Measurements from ENCODE around the gene GABRP.

The GABRP gene

DNA sequence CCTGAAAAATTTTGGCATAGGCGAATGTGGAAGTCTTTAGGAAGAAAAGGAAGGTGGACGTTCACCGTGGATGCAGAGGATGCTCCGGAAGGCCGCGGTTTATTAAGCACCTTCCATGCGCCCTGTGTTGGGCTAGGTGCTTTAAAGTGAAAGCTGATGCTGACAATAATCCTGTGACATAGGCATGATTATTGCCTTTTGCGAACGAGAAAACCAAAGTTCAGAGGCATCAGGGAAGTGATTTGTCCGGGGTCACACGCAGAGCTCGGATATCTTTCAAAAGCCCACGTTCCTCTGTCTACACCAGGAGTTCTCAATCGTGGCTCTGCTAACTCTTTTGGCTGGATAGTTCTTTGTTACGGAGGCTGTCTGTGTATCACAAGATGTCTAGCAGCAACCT is 12.0 kb upstream of the GABRP start:
- DNase-seq, result no peak
- Histone ChIP-seq H2BK12ac (ENCODE audit: low read length) (no peak overlapping the region), H2AFZ (ENCODE audit: insufficient read depth, low read length, poor library complexity) (no peak overlapping the region), H3K9ac (ENCODE audit: low read length) (no peak overlapping the region), H3K79me2 (ENCODE audit: control insufficient read depth, insufficient read depth, low read length, poor library complexity) (no peaks in the 10 kb centered on the region), H3K18ac (ENCODE audit: low read length) (no peak overlapping the region), H3K36me3 (ENCODE audit: control insufficient read depth in 1 of 2, insufficient read depth in 2 of 2, low read length in 2 of 2) (no peaks in the 10 kb centered on the region), H2BK5ac (ENCODE audit: low read depth, low read length, poor library complexity) (no peak overlapping the region), H3K27ac (ENCODE audit: low read depth, low read length) (no peak overlapping the region), H3K4me2 (ENCODE audit: low read length) (no peak overlapping the region), H4K12ac (ENCODE audit: low read depth, low read length) (no peak overlapping the region), H4K91ac (ENCODE audit: low read depth, low read length) (no peak overlapping the region), H3K4me3 (ENCODE audit: low read depth, low read length) (no peak overlapping the region), H2BK120ac (ENCODE audit: insufficient read depth, low read length, poor library complexity) (no peak overlapping the region), H3K27me3 (ENCODE audit: insufficient read depth, low read length) (no peaks in the 10 kb centered on the region), H2AK5ac (ENCODE audit: low read length) (no peak overlapping the region), H3K79me1 (ENCODE audit: low read length) (peaks cover 14% of the 10 kb centered on the region), H4K8ac (ENCODE audit: low read depth, low read length) (no peak overlapping the region), H3K4me1 (ENCODE audit: control insufficient read depth in 1 of 2, insufficient read depth in 2 of 2, low read length in 2 of 2) (peaks cover 17 to 22% of the 10 kb centered on the region in 2 experiments), H3K14ac (ENCODE audit: low read length) (no peak overlapping the region), H3K23ac (ENCODE audit: low read length) (no peak overlapping the region), H3K4ac (ENCODE audit: low read depth, low read length) (no peak overlapping the region), H3K9me3 (ENCODE audit: insufficient read depth, low read depth, low read length) (no peaks in the 10 kb centered on the region)
- no CpG with 5 or more reads among the region's 15 CpGs for WGBS (ENCODE audit: extremely low coverage, insufficient coverage, insufficient read length)

DNA sequence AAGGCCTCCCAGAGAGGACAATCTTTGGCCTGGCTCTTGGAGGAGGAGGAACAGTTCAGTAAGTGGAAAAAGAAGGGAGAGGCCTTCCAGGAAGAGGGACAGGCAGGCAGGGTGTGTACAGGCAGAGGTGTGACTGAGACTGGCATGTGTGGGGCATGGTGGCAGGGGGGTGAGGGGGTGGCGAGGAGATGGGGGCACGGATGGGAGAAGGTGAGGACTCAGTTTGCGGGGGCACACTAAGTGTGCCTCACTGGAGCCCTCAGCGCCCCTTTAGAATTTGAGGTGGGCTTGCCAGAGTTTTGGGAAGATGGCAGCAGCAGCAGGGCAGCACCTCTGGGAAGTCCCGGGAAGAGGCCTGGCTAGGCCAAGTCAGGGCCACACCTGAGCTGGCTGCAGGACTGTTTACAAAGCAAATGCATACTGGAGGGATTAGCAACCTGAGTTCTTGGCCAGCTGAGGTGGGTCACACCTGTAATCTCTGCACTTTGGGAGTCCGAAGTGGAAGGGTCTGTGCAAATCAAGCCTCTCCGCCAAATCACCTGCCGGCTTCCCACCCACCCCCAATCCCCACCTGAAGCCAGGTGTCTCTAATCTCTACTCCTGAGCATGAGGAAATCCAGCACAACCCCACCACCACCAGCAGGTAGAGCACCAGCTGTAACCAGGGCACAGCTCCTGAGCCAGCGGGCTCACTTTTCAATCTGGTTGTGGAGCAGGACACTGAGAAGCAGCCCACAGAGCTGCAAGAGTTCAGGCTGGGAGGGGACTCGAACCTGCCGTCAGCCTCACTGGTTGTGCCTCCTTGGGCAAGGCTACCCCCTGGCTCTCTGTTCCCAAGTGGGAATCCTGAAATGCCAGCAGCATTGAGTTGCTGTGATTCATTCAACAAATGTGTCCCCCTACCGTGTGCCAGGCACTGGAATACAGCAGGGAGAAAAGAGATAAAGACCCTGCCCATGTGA is 10.2 kb upstream of the GABRP start:
- Histone ChIP-seq H3K27ac (ENCODE audit: low read depth, low read length) (no peak overlapping the region), H3K36me3 (ENCODE audit: control insufficient read depth in 1 of 2, insufficient read depth in 2 of 2, low read length in 2 of 2) (no peaks in the 10 kb centered on the region), H3K4me2 (ENCODE audit: low read length) (no peak overlapping the region), H3K9me3 (ENCODE audit: insufficient read depth, low read depth, low read length) (no peaks in the 10 kb centered on the region), H2BK12ac (ENCODE audit: low read length) (peak overlapping the region; percentile 32), H3K4ac (ENCODE audit: low read depth, low read length) (no peak overlapping the region), H3K79me2 (ENCODE audit: control insufficient read depth, insufficient read depth, low read length, poor library complexity) (no peaks in the 10 kb centered on the region), H3K23ac (ENCODE audit: low read length) (no peak overlapping the region), H3K27me3 (ENCODE audit: insufficient read depth, low read length) (no peaks in the 10 kb centered on the region), H4K91ac (ENCODE audit: low read depth, low read length) (peak overlapping the region; percentile 40), H3K18ac (ENCODE audit: low read length) (peak overlapping the region; percentile 30), H2AK5ac (ENCODE audit: low read length) (peak overlapping the region; percentile 30), H2AFZ (ENCODE audit: insufficient read depth, low read length, poor library complexity) (no peak overlapping the region), H2BK120ac (ENCODE audit: insufficient read depth, low read length, poor library complexity) (no peak overlapping the region), H4K12ac (ENCODE audit: low read depth, low read length) (no peak overlapping the region), H3K79me1 (ENCODE audit: low read length) (peaks cover 18% of the 10 kb centered on the region), H3K9ac (ENCODE audit: low read length) (no peak overlapping the region), H4K8ac (ENCODE audit: low read depth, low read length) (no peak overlapping the region), H3K4me3 (ENCODE audit: low read depth, low read length) (no peak overlapping the region), H3K14ac (ENCODE audit: low read length) (no peak overlapping the region), H2BK5ac (ENCODE audit: low read depth, low read length, poor library complexity) (no peak overlapping the region), H3K4me1 (ENCODE audit: control insufficient read depth in 1 of 2, insufficient read depth in 2 of 2, low read length in 2 of 2) (peaks cover 13 to 17% of the 10 kb centered on the region in 2 experiments)
- no CpG with 5 or more reads among the region's 12 CpGs for WGBS (ENCODE audit: extremely low coverage, insufficient coverage, insufficient read length)
- no peak for DNase-seq

DNA sequence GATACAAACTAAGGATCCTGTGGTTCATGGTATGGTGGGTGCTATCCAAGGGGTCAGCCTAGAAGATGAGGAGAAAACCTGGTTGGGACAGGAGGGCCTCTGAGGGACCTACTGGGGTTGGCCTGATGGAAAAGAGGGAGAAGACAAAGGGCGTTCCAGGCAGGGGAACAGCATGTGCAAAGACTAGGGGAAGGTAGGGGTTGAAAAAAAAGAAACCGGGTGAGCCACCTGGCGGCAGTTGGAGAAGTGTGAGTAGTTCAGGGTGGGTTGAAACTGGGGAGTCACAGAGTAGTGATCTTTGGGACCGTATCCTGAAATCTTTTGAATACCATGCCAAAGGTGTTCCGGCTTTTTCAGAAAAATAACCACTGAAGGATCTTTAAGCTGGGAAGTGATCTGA is 8.7 kb upstream of the GABRP start:
- Histone ChIP-seq H3K4me2 (ENCODE audit: low read length) (no peak overlapping the region), H3K9me3 (ENCODE audit: insufficient read depth, low read depth, low read length) (no peaks in the 10 kb centered on the region), H3K23ac (ENCODE audit: low read length) (no peak overlapping the region), H3K27me3 (ENCODE audit: insufficient read depth, low read length) (no peaks in the 10 kb centered on the region), H3K18ac (ENCODE audit: low read length) (peak overlapping the region; percentile 39), H4K8ac (ENCODE audit: low read depth, low read length) (peak overlapping the region; percentile 26), H3K4me1 (ENCODE audit: control insufficient read depth in 1 of 2, insufficient read depth in 2 of 2, low read length in 2 of 2) (peaks cover 15% of the 10 kb centered on the region in 2 experiments), H2AK5ac (ENCODE audit: low read length) (no peak overlapping the region), H3K79me2 (ENCODE audit: control insufficient read depth, insufficient read depth, low read length, poor library complexity) (no peaks in the 10 kb centered on the region), H3K36me3 (ENCODE audit: control insufficient read depth in 1 of 2, insufficient read depth in 2 of 2, low read length in 2 of 2) (no peaks in the 10 kb centered on the region), H2BK12ac (ENCODE audit: low read length) (peak overlapping the region; percentile 55), H2BK5ac (ENCODE audit: low read depth, low read length, poor library complexity) (peak overlapping the region; percentile 71), H3K27ac (ENCODE audit: low read depth, low read length) (no peak overlapping the region), H4K12ac (ENCODE audit: low read depth, low read length) (no peak overlapping the region), H4K91ac (ENCODE audit: low read depth, low read length) (peak overlapping the region; percentile 45), H3K4ac (ENCODE audit: low read depth, low read length) (no peak overlapping the region), H2AFZ (ENCODE audit: insufficient read depth, low read length, poor library complexity) (no peak overlapping the region), H3K14ac (ENCODE audit: low read length) (peak overlapping the region; percentile 28), H2BK120ac (ENCODE audit: insufficient read depth, low read length, poor library complexity) (peak overlapping the region; percentile 39), H3K4me3 (ENCODE audit: low read depth, low read length) (no peak overlapping the region), H3K9ac (ENCODE audit: low read length) (no peak overlapping the region), H3K79me1 (ENCODE audit: low read length) (peaks cover 18% of the 10 kb centered on the region)
- no CpG with 5 or more reads among the region's 5 CpGs for WGBS (ENCODE audit: extremely low coverage, insufficient coverage, insufficient read length)
- no peak for DNase-seq

DNA sequence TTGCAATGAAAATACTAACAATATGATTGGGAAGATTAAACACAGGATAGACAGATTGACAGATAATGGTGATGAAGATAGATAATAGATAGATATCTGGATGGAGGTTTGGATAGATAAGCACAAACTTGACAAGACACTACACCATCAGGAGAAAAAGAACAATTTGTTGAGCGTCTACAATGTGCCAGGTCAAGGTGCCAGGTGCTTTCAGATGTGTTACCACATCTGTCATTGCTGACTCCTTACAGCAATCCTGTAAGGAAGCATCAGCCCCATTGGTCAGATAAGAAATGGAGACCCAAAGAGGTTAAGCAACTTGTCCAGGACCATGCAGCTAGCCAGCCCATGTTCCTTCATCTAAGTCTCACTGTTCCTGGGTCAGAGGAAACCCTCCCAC is 1.6 kb upstream of the GABRP start:
- Histone ChIP-seq H3K4me2 (ENCODE audit: low read length) (no peak overlapping the region), H3K18ac (ENCODE audit: low read length) (peak overlapping the region; percentile 29), H3K27me3 (ENCODE audit: insufficient read depth, low read length) (no peaks in the 10 kb centered on the region), H3K79me2 (ENCODE audit: control insufficient read depth, insufficient read depth, low read length, poor library complexity) (peaks cover 28% of the 10 kb centered on the region), H2AK5ac (ENCODE audit: low read length) (peak overlapping the region; percentile 42), H3K36me3 (ENCODE audit: control insufficient read depth in 1 of 2, insufficient read depth in 2 of 2, low read length in 2 of 2) (peaks cover 3 to 12% of the 10 kb centered on the region in 2 experiments), H3K14ac (ENCODE audit: low read length) (peak overlapping the region; percentile 49), H3K4ac (ENCODE audit: low read depth, low read length) (no peak overlapping the region), H4K91ac (ENCODE audit: low read depth, low read length) (peak overlapping the region; percentile 90), H2BK12ac (ENCODE audit: low read length) (peak overlapping the region; percentile 85), H3K9ac (ENCODE audit: low read length) (no peak overlapping the region), H2AFZ (ENCODE audit: insufficient read depth, low read length, poor library complexity) (no peak overlapping the region), H3K4me3 (ENCODE audit: low read depth, low read length) (no peak overlapping the region), H2BK120ac (ENCODE audit: insufficient read depth, low read length, poor library complexity) (peak overlapping the region; percentile 77), H3K23ac (ENCODE audit: low read length) (no peak overlapping the region), H3K4me1 (ENCODE audit: control insufficient read depth in 1 of 2, insufficient read depth in 2 of 2, low read length in 2 of 2) (peaks cover 24 to 33% of the 10 kb centered on the region in 2 experiments), H3K79me1 (ENCODE audit: low read length) (peaks cover 38% of the 10 kb centered on the region), H2BK5ac (ENCODE audit: low read depth, low read length, poor library complexity) (peak overlapping the region; percentile 78), H4K8ac (ENCODE audit: low read depth, low read length) (no peak overlapping the region), H3K27ac (ENCODE audit: low read depth, low read length) (peak overlapping the region; percentile 92), H4K12ac (ENCODE audit: low read depth, low read length) (no peak overlapping the region), H3K9me3 (ENCODE audit: insufficient read depth, low read depth, low read length) (no peaks in the 10 kb centered on the region)
- peak; percentile 55 to 63 for DNase-seq
- no CpG with 5 or more reads among the region's 1 CpG for WGBS (ENCODE audit: extremely low coverage, insufficient coverage, insufficient read length)
